ENCODE measurements around the gene ATG9B. TPM values are rescaled to one million over a fixed set of nuclear protein-coding genes. Genes with fewer than 3 reads are reported as not detected.

ATG9B gene
- polyA plus RNA-seq, 1 of the 3 experiments (the other 2 are of a cell fraction) = 0.67 TPM

DNA sequence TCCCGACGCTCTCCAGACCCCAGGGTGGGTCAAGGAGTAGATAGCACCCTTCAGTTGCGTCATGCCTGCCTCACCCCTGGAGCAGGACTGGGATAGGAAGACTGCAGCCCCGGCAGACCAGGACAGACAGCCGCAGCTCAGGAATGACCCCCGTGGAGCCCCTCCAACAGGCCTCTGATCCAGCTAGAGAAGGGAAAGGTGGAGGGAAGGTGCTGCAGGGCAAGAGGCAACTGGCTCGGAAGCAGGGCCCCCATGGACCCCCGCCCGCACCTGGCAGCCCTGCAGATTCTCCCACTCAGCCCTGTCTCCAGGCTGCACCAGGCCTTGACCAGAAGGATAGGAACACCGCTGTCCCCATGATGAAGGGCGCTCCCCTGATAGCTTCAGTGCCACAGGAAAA, 53.9 kb downstream of the ATG9B start:
- Histone ChIP-seq H3K27me3 (ENCODE audit: insufficient read depth) (peaks cover 72% of the 10 kb centered on the region), H3K4me3 (ENCODE audit: low read depth in 2 of 2, low read length in 1 of 2) (no peak overlapping the region), H4K20me1 (ENCODE audit: insufficient read depth) (no peaks in the 10 kb centered on the region), H3K27ac (ENCODE audit: low read depth in 2 of 2, low read length in 1 of 2) (peak overlapping the region in 1 of 2 experiments; percentile 100; a peak in 2 of 4 replicates), H3K9me3 (no peaks in the 10 kb centered on the region), H2AFZ (ENCODE audit: low read depth) (no peak overlapping the region), H3K9me2 (no peaks in the 10 kb centered on the region), H3K9ac (no peak overlapping the region), H3F3A (replicated peaks; ENCODE audit: insufficient read depth) (peaks cover 2% of the 10 kb centered on the region), H3K4me2 (no peak overlapping the region), H3K4me1 (ENCODE audit: control insufficient read depth in 1 of 2, insufficient read depth in 2 of 2, low read depth in 1 of 2, low read length in 1 of 2) (peaks cover 0 to 93% of the 10 kb centered on the region in 2 experiments; a peak in 2 of 4 replicates), H3K79me2 (ENCODE audit: insufficient read depth) (no peaks in the 10 kb centered on the region), H3K36me3 (replicated peaks in 1 of 2; ENCODE audit: control insufficient read depth in 1 of 2, insufficient read depth in 2 of 2, low read length in 1 of 2) (no peaks in the 10 kb centered on the region)
- no peak for TF ChIP-seq MEF2A (IDR thresholded peaks at IDR 0.05; ENCODE audit: borderline replicate concordance, low read depth)
- 56% methylated on average over 8 of the region's 11 CpGs for whole genome bisulfite sequencing (ENCODE audit: low lambda C conversion rate)
- DNase-seq = no peak
- ChIA-PET POLR2A (interaction anchor here (0.8 to 4.3 kb wide), 10 partner anchors 8 to 602 kb away, joined by 3 to 26 read pairs (median 8); partner anchors contain the start of gene REPIN1), CTCF (interaction anchor here (0.8 to 27.1 kb wide), 12 partner anchors 8 to 192 kb away, joined by 3 to 761 read pairs (median 10); no protein-coding TSS in a partner anchor)

DNA sequence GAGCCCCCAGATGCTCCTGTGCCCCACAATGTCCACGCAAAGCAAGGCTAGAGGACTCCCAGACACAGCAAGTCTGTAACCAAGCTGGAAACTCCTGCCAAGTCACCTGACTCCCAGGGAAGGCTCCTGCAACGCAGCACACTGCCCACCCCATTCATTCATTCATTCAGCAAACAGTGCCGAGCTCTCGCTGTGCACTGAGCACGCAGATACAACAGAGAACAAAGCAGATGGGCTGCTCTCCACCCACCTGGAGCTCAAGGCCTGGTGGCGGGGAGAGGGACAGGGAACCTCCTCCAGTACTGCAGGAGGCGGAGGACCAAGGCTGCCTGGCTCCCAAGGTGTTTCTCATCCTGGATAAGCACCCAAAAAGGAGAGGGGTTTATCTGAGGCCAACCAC, 54.8 kb downstream of the ATG9B start:
- Histone ChIP-seq H3K79me2 (ENCODE audit: insufficient read depth) (no peaks in the 10 kb centered on the region), H3K9ac (no peak overlapping the region), H3K4me3 (ENCODE audit: low read depth in 2 of 2, low read length in 1 of 2) (no peak overlapping the region), H3K27me3 (ENCODE audit: insufficient read depth) (peaks cover 71% of the 10 kb centered on the region), H3F3A (replicated peaks; ENCODE audit: insufficient read depth) (no peaks in the 10 kb centered on the region), H4K20me1 (ENCODE audit: insufficient read depth) (no peaks in the 10 kb centered on the region), H3K9me3 (no peaks in the 10 kb centered on the region), H3K27ac (ENCODE audit: low read depth in 2 of 2, low read length in 1 of 2) (peak overlapping the region in 1 of 2 experiments; percentile 100; a peak in 1 of 4 replicates), H3K9me2 (no peaks in the 10 kb centered on the region), H3K36me3 (replicated peaks in 1 of 2; ENCODE audit: control insufficient read depth in 1 of 2, insufficient read depth in 2 of 2, low read length in 1 of 2) (no peaks in the 10 kb centered on the region), H3K4me2 (no peak overlapping the region), H3K4me1 (ENCODE audit: control insufficient read depth in 1 of 2, insufficient read depth in 2 of 2, low read depth in 1 of 2, low read length in 1 of 2) (peaks cover 0 to 93% of the 10 kb centered on the region in 2 experiments; a peak in 2 of 4 replicates), H2AFZ (ENCODE audit: low read depth) (no peak overlapping the region)
- TF ChIP-seq RCOR1 (IDR thresholded peaks at IDR 0.05; ENCODE audit: low read length) (no peak), GATA2 (CRISPR knock-in tag; IDR thresholded peaks at IDR 0.05) (no peak), YY1 (IDR thresholded peaks at IDR 0.05; ENCODE audit: low read depth) (no peak), POLR2AphosphoS5 (IDR thresholded peaks at IDR 0.05; ENCODE audit: low read depth, low read length) (no peak), EZH2phosphoT487 (IDR thresholded peaks at IDR 0.05; ENCODE audit: borderline replicate concordance, low read depth) (no peak), FOXJ3 (CRISPR knock-in tag; IDR thresholded peaks at IDR 0.05) (no peak), ELF1 (IDR thresholded peaks at IDR 0.05) (no peak), RFX5 (IDR thresholded peaks at IDR 0.05; ENCODE audit: low read length) (no peak), TAF1 (IDR thresholded peaks at IDR 0.05; ENCODE audit: borderline replicate concordance, low read depth, low read length) (no peak)
- TF ChIP-seq, protein P1, sequence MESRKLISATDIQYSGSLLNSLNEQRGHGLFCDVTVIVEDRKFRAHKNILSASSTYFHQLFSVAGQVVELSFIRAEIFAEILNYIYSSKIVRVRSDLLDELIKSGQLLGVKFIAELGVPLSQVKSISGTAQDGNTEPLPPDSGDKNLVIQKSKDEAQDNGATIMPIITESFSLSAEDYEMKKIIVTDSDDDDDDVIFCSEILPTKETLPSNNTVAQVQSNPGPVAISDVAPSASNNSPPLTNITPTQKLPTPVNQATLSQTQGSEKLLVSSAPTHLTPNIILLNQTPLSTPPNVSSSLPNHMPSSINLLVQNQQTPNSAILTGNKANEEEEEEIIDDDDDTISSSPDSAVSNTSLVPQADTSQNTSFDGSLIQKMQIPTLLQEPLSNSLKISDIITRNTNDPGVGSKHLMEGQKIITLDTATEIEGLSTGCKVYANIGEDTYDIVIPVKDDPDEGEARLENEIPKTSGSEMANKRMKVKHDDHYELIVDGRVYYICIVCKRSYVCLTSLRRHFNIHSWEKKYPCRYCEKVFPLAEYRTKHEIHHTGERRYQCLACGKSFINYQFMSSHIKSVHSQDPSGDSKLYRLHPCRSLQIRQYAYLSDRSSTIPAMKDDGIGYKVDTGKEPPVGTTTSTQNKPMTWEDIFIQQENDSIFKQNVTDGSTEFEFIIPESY (IDR thresholded peaks at IDR 0.05; ENCODE audit: borderline replicate concordance, low read depth) = no peak
- 59% methylated on average over 7 of the region's 7 CpGs for WGBS (ENCODE audit: low lambda C conversion rate)
- CTCF ChIA-PET = interaction anchor here (0.8 to 27.1 kb wide), 15 partner anchors 8 to 521 kb away, joined by 3 to 761 read pairs (median 7); no protein-coding TSS in a partner anchor
- no peak for DNase-seq
- POLR2A ChIA-PET = interaction anchor here (1.4 to 4.3 kb wide), 3 partner anchors 10 to 181 kb away, joined by 3 to 26 read pairs (median 15); no protein-coding TSS in a partner anchor
